Osteocyte (in vitro differentiated cells): Measurements from ENCODE around the gene KLF6. TPM values are rescaled to one million over a fixed set of nuclear protein-coding genes. Genes with fewer than 3 reads are reported as not detected.

Source experiments
- DNase-seq: peaks from one replicate; pipeline ENCODE4 v3.0.0; 2021; ENCODE audit warnings: mixed read lengths; ENCODE audit not compliant: unreplicated experiment; ENCODE audit errors: extremely low spot score
- H3K27ac Mint-ChIP-seq: one replicate; pipeline ENCODE4 v1.8.0; 2021; ENCODE audit warnings: mild to moderate bottlenecking, mixed read lengths; ENCODE audit not compliant: unreplicated experiment
- H3K27me3 Mint-ChIP-seq: one replicate; pipeline ENCODE4 v1.8.0; 2021; ENCODE audit warnings: mixed read lengths; ENCODE audit not compliant: unreplicated experiment
- H3K36me3 Mint-ChIP-seq: one replicate; pipeline ENCODE4 v1.8.0; 2021; ENCODE audit warnings: mixed read lengths; ENCODE audit not compliant: unreplicated experiment
- H3K4me1 Mint-ChIP-seq: one replicate; pipeline ENCODE4 v1.8.0; 2021; ENCODE audit warnings: mixed read lengths; ENCODE audit not compliant: unreplicated experiment
- H3K4me3 Mint-ChIP-seq: one replicate; pipeline ENCODE4 v1.8.0; 2021; ENCODE audit warnings: mild to moderate bottlenecking, moderate library complexity, mixed read lengths; ENCODE audit not compliant: unreplicated experiment
- H3K9me3 Mint-ChIP-seq: one replicate; pipeline ENCODE4 v1.8.0; 2021; ENCODE audit warnings: mixed read lengths; ENCODE audit not compliant: unreplicated experiment
- total RNA-seq: library from RNA; stranded (reverse); gene quantifications from 2 replicates; pipeline ENCODE4 v1.2.1, GENCODE V29; 2021
- TF ChIP-seq, protein P1 (sequence below): fragments of 200-600 bp; sonication (generic); IDR thresholded peaks from 2 replicates; pipeline ENCODE4 v1.5.0; 2021; ENCODE audit warnings: antibody characterized with exemption, mild to moderate bottlenecking, moderate library complexity

Gene KLF6
- total RNA-seq, 1 donor from 2014 or later: 341 TPM

DNA sequence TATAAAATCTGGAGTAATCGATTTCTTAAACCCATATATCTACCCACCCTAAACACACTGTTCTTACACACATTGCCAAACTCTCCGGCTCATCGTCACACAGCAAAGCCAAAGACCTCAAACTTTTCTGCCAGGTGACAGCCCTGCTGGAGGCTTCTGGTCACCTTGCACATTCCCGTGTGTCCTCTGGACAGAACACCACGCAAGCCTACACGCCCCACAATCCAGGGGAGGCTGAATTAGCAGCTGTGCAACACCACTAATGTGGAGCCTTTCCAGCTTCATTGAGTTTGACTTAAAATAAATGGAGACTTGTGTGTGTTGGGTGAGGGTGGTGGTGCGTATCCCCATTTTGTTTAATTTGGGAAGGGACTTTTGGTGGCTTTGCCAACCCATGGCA lies 38.4 kb downstream of the KLF6 start:
- Mint-ChIP-seq H3K4me1 (peaks cover 19% of the 10 kb centered on the region), H3K27me3 (no peaks in the 10 kb centered on the region), H3K9me3 (no peaks in the 10 kb centered on the region), H3K4me3 (no peak overlapping the region), H3K36me3 (no peaks in the 10 kb centered on the region), H3K27ac (no peak overlapping the region)
- DNase-seq: peak; percentile 30
- TF ChIP-seq, protein P1, sequence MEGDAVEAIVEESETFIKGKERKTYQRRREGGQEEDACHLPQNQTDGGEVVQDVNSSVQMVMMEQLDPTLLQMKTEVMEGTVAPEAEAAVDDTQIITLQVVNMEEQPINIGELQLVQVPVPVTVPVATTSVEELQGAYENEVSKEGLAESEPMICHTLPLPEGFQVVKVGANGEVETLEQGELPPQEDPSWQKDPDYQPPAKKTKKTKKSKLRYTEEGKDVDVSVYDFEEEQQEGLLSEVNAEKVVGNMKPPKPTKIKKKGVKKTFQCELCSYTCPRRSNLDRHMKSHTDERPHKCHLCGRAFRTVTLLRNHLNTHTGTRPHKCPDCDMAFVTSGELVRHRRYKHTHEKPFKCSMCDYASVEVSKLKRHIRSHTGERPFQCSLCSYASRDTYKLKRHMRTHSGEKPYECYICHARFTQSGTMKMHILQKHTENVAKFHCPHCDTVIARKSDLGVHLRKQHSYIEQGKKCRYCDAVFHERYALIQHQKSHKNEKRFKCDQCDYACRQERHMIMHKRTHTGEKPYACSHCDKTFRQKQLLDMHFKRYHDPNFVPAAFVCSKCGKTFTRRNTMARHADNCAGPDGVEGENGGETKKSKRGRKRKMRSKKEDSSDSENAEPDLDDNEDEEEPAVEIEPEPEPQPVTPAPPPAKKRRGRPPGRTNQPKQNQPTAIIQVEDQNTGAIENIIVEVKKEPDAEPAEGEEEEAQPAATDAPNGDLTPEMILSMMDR: no peak

DNA sequence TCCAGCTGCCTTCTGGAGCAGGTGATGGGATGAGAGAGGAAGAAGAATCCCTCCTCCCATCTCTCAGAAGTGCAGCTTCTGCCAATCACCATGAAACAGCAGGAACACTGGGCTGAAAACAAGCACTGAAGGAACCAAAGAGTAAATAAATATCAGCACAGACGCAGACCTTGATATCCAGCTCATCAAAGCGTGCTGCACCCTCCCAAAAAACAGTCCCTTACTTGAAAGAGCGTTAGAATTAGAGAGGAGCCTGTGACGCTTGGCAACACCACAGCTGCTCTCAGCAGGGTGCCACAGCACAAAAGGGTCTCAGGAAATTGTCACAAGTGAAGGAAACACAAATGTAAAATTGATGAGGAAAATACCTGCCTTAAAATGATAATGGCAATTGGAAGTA lies 39.5 kb downstream of the KLF6 start:
- no peaks in the 10 kb centered on the region for H3K27me3 Mint-ChIP-seq
- H3K36me3 Mint-ChIP-seq: no peaks in the 10 kb centered on the region
- no peak overlapping the region for H3K4me3 Mint-ChIP-seq
- no peaks in the 10 kb centered on the region for H3K9me3 Mint-ChIP-seq
- TF ChIP-seq, protein P1: no peak
- peak; percentile 36 for DNase-seq
- no peak overlapping the region for H3K27ac Mint-ChIP-seq
- H3K4me1 Mint-ChIP-seq: peaks cover 14% of the 10 kb centered on the region

DNA sequence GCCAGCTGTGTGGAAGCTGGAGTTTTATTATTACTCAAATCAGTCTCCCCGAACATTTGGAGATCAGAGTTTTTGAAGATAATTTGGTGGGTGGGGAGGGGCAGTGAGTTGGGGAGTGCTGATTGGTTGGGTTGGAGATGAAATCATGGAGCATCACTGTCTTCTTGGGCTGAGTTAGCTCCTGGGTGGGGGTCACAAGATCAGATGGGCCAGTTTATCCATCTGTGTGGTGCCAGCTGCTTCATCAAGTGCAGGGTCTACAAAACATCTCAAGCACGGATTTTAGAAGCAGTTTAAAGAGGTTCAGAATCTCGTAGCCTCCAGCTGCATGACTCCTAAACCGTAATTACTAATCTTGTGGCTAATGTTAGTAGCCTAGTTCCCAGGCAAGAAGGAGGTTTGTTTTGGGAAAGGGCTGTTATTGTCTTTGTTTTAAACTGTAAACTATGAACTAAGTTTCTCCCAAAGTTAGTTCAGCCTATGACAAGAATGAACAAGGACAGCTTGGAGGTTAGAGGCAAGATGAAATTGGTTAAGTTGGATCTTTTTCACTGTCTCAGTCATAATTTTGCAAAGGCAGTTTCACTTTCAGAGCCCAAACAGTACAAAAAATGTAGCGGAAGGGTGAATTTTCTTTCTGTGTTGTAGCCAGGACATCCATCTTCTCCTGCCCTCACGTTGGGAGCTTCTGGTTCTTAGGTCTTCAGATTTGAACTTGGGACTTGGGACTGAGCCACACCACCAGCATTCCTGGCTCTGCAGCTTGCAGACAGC lies 43.1 kb downstream of the KLF6 start:
- Mint-ChIP-seq H3K36me3 (no peaks in the 10 kb centered on the region), H3K4me3 (no peak overlapping the region), H3K4me1 (no peaks in the 10 kb centered on the region), H3K27me3 (no peaks in the 10 kb centered on the region), H3K9me3 (no peaks in the 10 kb centered on the region), H3K27ac (no peak overlapping the region)
- peak; percentile 25 for DNase-seq
- TF ChIP-seq, protein P1: no peak

DNA sequence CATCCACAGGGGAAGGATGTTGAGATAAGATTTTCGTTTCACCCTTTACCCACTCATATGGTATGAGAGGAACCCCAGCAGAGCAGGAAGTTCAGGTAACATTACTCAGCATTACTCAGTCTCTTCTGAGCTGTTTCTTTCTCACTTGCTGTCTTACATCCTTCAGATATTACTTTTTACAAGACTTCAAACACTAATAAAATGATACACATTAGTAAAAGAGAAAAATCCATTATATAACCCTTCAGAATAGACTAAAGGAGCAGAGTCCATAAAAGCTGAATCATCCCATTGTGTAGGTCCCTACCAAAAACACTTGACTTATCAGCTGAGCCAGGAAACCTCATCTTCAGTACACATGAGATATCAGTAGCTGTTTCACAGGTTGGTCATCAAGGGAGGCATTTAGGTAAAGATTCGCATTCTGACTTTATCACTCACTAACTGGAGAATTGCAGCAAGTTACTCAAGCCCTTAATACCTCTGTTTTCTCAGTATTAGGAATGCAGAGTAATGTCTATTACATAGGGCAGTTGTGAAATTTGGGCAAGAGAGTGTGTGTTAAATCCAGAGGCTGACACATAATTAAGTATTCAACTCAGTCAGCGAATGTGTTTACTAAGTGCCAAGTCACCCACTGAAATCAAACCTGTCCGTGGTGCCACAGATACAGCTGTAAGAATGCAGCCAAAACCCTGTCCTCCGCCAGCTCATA lies 44.7 kb downstream of the KLF6 start:
- TF ChIP-seq, protein P1: no peak
- Mint-ChIP-seq H3K9me3 (no peaks in the 10 kb centered on the region), H3K27me3 (no peaks in the 10 kb centered on the region), H3K27ac (no peak overlapping the region), H3K4me3 (no peak overlapping the region), H3K36me3 (no peaks in the 10 kb centered on the region), H3K4me1 (no peaks in the 10 kb centered on the region)
- DNase-seq: no peak

DNA sequence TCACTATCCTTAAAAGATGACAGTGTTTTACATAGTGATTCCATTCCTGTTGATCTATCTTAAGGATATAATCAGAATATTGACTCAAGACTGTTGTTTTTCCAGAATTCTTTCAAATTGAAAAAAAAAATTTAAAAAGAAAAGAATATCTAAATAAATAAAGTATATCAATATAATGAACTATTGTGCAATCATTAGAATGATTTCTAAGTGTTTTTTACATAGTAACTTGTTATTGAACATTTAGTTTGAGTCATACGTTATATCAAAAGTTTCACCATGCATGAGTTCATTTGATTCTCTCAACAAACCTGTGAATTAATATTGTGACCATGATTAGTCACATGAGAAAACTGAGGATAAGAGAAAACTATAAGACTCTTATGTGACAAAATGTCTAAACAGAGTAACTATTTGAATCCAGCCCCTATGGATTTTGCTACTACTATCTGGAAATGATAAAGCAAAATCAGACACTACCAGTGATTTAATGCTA lies 46.1 kb downstream of the KLF6 start:
- no peaks in the 10 kb centered on the region for H3K4me1 Mint-ChIP-seq
- TF ChIP-seq, protein P1: no peak
- H3K27me3 Mint-ChIP-seq: no peaks in the 10 kb centered on the region
- DNase-seq: no peak
- no peak overlapping the region for H3K4me3 Mint-ChIP-seq
- H3K9me3 Mint-ChIP-seq: no peaks in the 10 kb centered on the region
- no peaks in the 10 kb centered on the region for H3K36me3 Mint-ChIP-seq
- no peak overlapping the region for H3K27ac Mint-ChIP-seq
